Measurements from ENCODE around the gene FBXW7. TPM values are rescaled to one million over a fixed set of nuclear protein-coding genes. Genes with fewer than 3 reads are reported as not detected.

Gene FBXW7
- total RNA-seq, 1 donor from 2014 or later = 128 TPM

- Histone ChIP-seq H3K4me1 (no peaks in the 10 kb centered on the region), H3K9me3 (no peaks in the 10 kb centered on the region), H3K36me3 (no peaks in the 10 kb centered on the region), H3K4me3 (no peak overlapping the region), H3K27me3 (no peaks in the 10 kb centered on the region), H3K27ac (no peak overlapping the region)
- no peak for DNase-seq (ENCODE audit: low spot score in 2 of 2)
- TF ChIP-seq CTCF (IDR thresholded peaks at IDR 0.05) = no peak
- intact Hi-C loops (cut with DNase I) = no loop called here
Observed at GRCh38 chr4:152301381-152301780, 234.5 kb downstream of the FBXW7 start.

DNA sequence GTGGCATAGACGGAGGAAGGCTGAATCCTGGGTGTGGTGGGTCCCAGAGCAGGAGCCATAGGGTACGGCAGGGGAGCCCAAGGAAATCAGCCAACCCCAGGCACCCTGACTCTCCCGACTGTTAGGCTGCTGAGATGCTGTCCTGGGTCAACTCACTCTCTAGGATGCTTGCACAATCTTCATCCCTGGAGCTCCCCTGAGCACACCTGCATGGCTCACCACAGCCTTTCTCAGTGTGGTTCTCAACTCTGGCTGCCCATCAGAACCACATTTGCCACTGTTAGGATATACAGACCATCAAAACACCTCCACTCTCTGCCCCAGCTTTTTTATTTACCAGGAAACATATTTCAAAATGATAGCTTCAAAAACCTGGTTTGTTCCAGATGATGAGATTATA, 236.3 kb downstream of the FBXW7 start:
- Histone ChIP-seq H3K36me3 (no peaks in the 10 kb centered on the region), H3K4me3 (no peak overlapping the region), H3K4me1 (no peaks in the 10 kb centered on the region), H3K27ac (no peak overlapping the region), H3K27me3 (no peaks in the 10 kb centered on the region), H3K9me3 (no peaks in the 10 kb centered on the region)
- no peak for TF ChIP-seq CTCF (IDR thresholded peaks at IDR 0.05)
- intact Hi-C loops (cut with DNase I) = no loop called here
- no peak for DNase-seq (ENCODE audit: low spot score in 2 of 2)

- no peaks in the 10 kb centered on the region for H3K27me3 ChIP-seq
- H3K9me3 ChIP-seq = no peaks in the 10 kb centered on the region
- TF ChIP-seq CTCF (IDR thresholded peaks at IDR 0.05) = no peak
- intact Hi-C loops (cut with DNase I) = no loop called here
- no peak for DNase-seq (ENCODE audit: low spot score in 2 of 2)
- no peak overlapping the region for H3K4me3 ChIP-seq
- H3K4me1 ChIP-seq = no peaks in the 10 kb centered on the region
- no peaks in the 10 kb centered on the region for H3K36me3 ChIP-seq
- no peak overlapping the region for H3K27ac ChIP-seq
Observed at GRCh38 chr4:152296386-152296785, 239.5 kb downstream of the FBXW7 start.

- Histone ChIP-seq H3K4me3 (no peak overlapping the region), H3K27me3 (no peaks in the 10 kb centered on the region), H3K9me3 (no peaks in the 10 kb centered on the region), H3K27ac (no peak overlapping the region), H3K4me1 (no peaks in the 10 kb centered on the region), H3K36me3 (no peaks in the 10 kb centered on the region)
- intact Hi-C loops (cut with DNase I) = no loop called here
- TF ChIP-seq CTCF (IDR thresholded peaks at IDR 0.05) = no peak
- no peak for DNase-seq (ENCODE audit: low spot score in 2 of 2)
Observed at GRCh38 chr4:152294765-152295164, 241.1 kb downstream of the FBXW7 start.

DNA sequence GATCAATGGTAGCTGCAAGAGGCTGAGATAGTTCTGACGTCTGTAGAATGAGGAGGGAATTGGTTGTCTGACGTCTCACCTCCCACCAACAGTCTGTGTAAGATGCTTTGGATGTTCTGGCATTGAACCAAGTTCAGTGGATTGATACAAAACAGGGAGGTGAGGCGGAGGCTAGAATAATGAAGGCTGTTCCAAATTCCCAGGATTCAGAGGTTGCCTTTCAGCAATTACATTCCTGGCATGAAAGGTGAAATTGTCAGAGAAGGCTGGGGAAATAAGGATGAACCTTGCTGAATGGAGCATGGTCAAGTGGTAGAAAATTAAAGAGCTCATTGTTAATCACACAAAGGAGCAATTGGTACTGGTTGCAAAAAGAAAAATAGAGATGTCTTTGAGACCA, 241.6 kb downstream of the FBXW7 start:
- H3K4me1 ChIP-seq = no peaks in the 10 kb centered on the region
- no peaks in the 10 kb centered on the region for H3K9me3 ChIP-seq
- no peak overlapping the region for H3K4me3 ChIP-seq
- H3K27ac ChIP-seq = no peak overlapping the region
- TF ChIP-seq CTCF (IDR thresholded peaks at IDR 0.05) = no peak
- no peaks in the 10 kb centered on the region for H3K36me3 ChIP-seq
- intact Hi-C loops (cut with DNase I) = no loop called here
- no peak for DNase-seq (ENCODE audit: low spot score in 2 of 2)
- no peaks in the 10 kb centered on the region for H3K27me3 ChIP-seq

GRCh38 chr4:152293527-152293926, 242.4 kb downstream of the FBXW7 start:
- H3K4me3 ChIP-seq = no peak overlapping the region
- TF ChIP-seq CTCF (IDR thresholded peaks at IDR 0.05) = no peak
- H3K4me1 ChIP-seq = no peaks in the 10 kb centered on the region
- intact Hi-C loops (cut with DNase I) = no loop called here
- no peaks in the 10 kb centered on the region for H3K36me3 ChIP-seq
- no peaks in the 10 kb centered on the region for H3K27me3 ChIP-seq
- H3K9me3 ChIP-seq = no peaks in the 10 kb centered on the region
- DNase-seq (ENCODE audit: low spot score in 2 of 2) = no peak
- no peak overlapping the region for H3K27ac ChIP-seq

Measured in ascending aorta (tissue), 2 donors.